HTERT RPE-1 (cell line): ENCODE results near the gene TESMIN.

ENCODE experiments used
- in situ Hi-C: fragments of 300-500 bp; cut with MboI; formaldehyde crosslinking; loops from 4 replicates; pipeline ENCODE4 v1.14.3; 2020; ENCODE audit warnings: low sequenced_read_pairs

TESMIN gene

DNA sequence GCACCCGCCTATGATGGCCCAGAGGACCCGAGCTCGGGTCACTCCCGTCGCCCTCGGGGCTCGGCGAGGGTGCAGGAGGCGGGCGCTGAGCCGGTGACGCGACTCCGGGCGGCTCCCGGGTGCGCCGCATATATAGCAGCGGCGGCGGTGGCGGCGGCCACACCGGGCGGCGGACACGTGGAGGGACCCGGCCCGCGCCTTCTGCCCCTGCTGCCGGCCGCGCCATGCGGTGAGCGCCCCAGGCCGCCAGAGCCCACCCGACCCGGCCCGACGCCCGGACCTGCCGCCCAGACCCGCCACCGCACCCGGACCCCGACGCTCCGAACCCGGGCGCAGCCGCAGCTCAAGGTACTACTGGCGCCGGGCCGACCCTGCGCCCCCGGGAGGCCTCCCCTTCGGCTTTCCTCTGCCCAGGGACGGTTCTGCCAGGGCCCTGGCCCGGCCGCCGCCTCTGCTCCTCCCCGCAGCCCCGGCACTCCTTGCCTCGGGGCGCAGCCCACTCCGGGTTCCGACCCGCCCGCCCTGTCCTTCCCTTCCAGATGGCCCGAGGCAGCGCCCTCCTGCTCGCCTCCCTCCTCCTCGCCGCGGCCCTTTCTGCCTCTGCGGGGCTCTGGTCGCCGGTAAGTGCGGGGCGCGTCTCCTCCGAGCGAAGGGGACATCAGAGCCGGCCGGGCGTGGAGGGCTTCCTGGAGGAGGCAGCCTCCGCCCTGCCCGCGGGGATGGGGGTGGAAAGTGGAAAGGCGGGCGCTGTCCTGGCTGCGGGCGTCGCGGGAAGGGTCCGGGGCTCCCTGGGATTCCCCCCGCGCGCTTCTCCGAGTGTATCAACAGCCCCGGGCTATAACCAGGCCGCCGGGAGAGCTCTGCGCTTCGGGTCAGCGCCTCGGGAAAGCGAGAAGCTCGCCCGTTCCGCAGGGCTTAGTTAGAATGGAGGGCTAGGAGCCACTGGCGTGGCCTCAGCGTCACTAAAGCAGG, 66.6 kb downstream of the TESMIN start, which contains the start of gene GAL:
Gene GAL (plus strand): TSS at position 160 of the 972 bp plus-strand sequence. CDS start 380 bp downstream, at position 540.
- in situ Hi-C loops = no loop called here

- in situ Hi-C loops = no loop called here
Observed at GRCh38 chr11:68683536-68684384, 67.6 kb downstream of the TESMIN start.

DNA sequence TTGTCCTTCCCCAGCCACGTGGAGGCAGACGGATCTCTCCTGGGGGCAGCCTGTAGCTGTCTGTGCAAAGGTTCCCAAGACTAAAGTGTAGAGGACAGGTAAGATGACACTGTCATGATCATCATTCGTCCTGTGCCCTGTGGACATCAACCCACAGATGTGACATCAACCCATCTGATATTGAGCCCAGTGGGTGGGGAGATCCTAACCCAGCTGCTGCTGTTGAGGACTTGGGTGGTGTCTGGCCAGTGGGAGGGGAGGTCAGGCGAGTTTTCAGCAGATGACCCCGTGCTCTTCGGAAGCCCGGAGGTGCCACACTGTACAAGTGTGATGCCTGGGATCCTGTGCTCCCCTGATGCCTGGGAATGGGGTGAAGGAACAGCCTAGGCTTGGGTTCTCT, 68.2 kb downstream of the TESMIN start:
- in situ Hi-C loops = no loop called here

- in situ Hi-C loops = no loop called here
Observed at GRCh38 chr11:68682531-68682961, 68.8 kb downstream of the TESMIN start.

DNA sequence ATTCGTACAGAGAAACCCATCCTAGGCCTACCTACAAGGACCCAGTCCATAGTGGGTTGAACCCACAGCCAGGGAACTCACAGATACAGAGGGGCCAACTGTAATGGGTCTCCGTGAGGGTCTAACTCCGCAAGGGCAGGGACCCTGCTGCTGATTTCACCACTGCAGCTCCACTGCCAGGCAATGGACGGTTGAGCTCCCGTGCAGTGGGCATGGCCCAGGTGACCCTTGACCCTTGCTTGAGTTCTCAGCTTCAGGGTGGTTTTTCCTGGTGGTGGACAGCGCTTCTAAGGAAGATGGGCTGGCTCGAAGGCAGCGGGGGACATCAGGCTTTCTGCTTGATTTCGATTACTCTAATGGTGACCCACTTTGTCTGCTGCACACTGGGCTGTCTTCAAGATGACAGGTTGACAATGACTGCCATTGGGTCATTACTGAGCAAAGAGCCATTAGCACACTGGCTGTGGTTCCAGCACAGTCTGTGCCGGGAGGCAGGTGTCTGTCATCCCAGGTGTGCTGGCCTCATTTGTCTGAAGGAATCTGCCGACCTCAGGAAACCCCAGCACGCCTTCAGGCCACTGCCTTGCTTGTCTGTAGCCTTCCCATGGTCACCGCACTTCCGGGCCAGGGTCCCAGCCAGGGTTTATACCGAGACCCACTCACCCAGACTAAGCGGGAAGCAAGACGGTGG, 70.6 kb downstream of the TESMIN start:
- in situ Hi-C loops = no loop called here

DNA sequence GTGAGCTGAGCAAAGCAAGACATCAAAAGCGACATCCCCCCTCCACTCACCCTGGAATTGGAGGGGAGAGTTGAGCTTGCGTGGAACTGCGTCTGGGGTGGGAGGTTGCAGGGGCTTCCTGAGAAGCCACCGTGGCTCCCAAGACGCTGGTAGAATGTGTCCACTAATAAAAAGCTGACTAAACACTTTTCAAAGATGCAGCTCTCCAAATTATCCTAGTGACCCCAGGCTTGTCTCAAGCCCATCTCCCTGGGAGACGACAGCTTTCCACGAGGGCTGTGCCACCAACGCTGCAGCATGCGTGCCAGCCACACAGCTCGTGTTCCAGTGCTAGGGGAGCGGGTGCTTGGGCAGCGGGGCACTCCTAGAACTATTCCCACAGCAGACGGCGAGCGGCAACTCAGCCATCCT, 73.3 kb downstream of the TESMIN start:
- in situ Hi-C loops = no loop called here

- in situ Hi-C loops = no loop called here
Observed at GRCh38 chr11:68677432-68677831, 73.9 kb downstream of the TESMIN start.

DNA sequence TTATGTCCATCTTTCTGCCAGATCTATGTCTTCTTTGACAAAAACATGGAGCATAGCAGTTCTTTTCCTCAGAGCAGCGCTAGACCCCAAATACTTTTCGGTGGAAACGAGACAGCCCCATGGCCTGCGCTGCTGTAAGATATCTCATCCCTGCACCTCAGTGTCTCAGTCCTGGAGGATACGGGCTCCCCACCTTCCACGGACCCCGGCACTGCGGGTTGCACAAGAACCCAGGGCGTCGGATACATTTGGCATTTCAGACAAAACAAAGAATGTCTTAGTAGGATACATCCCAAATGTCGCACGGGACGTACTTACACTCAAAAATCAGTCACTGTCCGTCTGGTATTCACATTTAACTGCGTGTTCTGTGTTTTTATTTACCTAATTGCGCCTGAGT, 76.9 kb downstream of the TESMIN start:
- in situ Hi-C loops = no loop called here

DNA sequence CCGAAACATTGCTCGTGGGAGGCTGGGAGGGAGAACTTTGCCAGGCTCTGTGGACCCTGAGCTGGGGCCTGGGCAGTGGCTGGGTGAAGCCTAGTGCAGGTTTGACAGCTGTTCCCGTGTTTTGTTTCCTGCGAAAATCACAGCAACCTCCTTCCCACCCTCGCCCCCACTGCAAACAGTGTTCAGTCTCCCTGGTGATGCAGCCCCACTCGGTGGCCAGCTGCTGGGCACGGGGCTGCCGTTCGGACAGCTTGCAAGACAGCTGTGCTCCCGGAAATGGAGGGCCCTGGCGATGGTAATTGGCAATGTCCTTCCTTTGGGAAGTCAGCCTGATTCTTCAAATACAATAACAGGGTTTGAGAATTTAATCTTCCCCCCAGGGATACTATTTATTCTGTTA, 77.3 kb downstream of the TESMIN start:
- in situ Hi-C loops = no loop called here

- in situ Hi-C loops = no loop called here
Observed at GRCh38 chr11:68673306-68673945, 77.9 kb downstream of the TESMIN start.

DNA sequence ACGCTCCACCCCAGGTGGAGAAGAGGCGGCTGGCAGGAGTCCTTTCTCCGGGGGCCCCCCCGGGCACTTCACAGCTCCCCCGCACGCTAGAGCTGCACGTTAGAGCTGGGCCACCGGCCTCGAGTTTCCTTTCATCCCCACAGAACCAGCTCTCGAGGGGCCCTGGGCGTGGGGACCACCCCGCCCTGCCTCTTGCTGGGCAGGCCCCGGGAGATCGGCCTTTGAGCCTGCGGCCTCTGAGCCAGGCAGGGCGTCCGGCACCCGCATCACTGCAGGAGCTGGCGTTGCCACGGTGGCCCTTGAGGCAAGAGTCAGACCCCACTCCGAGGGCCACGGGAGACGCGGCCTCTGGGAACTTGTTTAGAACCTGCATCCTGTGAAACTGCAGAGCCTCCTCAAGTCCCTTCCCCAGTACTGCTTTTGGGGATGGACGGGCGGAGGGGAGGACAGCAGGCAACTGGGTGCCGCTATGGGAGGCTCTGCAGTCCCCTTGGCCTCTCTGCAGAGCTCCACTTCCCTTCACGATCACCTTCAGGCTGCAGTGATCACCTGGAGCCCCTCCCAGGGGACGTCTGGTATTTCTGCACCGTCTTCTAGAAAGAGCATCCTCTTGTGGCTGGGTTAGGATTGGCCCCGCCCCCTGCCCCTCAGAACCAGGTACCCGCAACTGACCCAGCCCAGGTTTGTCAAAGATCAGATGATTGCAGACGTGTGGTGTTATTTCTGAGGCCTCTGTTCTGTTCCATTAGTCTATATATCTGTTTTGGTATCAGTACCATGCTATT, 80.9 kb downstream of the TESMIN start:
- in situ Hi-C loops = no loop called here

DNA sequence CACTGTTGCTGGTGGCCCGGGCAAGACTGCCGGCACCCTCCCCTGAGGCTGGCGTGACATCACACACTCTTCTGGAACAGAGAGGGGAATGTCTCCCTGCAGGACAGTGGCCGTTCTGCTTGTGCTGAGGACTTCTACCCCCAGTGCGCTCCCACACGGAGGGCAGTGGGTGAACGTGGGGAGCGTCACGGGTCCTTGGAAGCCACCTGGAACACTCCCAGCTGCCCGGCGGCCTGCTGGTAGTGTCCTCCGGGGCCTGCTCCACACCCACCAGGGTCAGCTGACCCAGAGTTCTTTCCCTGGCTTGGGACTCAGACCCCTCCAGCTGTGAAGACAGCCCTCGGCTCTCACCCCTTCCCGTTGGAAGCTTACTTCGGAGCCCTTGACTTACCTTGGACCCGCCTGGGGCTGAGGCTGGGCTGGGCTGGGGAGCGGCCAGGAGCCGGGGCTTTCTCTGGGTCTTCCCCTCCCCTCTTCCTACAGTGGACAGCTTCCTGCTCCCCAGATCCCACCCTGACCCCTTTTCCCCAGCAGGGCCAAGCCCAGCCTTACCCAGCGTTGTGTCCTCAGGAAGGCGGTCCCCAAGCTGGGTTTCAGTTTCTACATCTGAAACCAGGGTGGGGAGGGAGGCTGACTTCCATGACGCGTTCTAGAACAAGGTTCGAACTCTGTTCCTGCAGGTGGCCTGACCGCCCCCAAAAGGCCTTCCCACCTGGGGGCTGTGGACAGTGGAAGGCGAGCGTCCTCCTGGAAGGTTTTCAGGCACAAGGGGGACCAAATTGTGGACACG, 81.8 kb downstream of the TESMIN start:
- in situ Hi-C loops = no loop called here

- in situ Hi-C loops = no loop called here
Observed at GRCh38 chr11:68667511-68668500, 83.5 kb downstream of the TESMIN start.

GRCh38 chr11:68666849-68667248, 84.5 kb downstream of the TESMIN start:
- in situ Hi-C loops = no loop called here

GRCh38 chr11:68665436-68665835, 85.9 kb downstream of the TESMIN start:
- in situ Hi-C loops = no loop called here

GRCh38 chr11:68664906-68665305, 86.4 kb downstream of the TESMIN start:
- in situ Hi-C loops = no loop called here

GRCh38 chr11:68664141-68664540, 87.2 kb downstream of the TESMIN start:
- in situ Hi-C loops = no loop called here
